NCI-H1930 (cell line): ENCODE results near the gene DCAKD.

Experiments
- DNase-seq, 2 experiments: peaks; one replicate each; lab custom pipeline; 2025; lab: John Stamatoyannopoulos, UW

DCAKD gene

DNA sequence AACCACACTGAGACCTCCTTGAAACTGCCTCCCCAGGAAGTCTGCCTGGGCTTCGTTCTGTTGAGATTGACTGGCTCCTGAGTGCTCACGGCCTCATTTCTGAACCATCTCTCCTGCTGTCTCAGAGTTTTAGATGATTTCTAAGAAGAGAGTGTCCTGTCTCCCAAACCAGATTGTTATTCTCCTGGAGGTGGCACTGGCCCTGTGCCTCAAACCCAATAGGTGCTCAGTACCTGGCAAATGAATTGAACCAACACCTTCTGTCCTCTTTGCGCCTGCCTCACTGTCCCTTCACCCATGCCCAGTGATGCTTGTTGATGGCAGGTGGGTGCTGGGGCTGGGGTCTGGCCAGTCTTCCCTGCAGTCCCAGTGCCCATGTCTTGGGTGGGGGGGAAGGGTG is 47.0 kb downstream of the DCAKD start:
- no peak for DNase-seq

DNA sequence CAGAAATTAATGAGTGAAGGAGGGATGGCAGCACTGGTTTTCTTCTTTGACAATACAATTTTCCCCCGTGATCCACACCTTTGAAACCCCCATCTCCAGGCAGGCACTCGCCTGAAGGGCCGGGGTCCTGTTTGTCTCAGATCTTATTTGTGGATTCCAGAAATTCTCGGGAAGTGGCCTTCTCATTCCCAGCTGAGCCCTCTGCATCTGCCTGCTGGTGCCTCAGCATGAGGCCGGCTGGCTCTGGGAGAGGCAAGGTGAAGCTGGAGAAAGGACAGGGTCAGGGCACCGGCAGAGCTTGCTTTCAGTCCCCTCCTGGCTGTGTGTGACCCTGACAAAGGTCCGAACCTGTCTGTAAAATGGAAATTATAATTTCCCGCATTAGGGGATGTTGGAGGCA is 47.6 kb downstream of the DCAKD start:
- DNase-seq = no peak

DNA sequence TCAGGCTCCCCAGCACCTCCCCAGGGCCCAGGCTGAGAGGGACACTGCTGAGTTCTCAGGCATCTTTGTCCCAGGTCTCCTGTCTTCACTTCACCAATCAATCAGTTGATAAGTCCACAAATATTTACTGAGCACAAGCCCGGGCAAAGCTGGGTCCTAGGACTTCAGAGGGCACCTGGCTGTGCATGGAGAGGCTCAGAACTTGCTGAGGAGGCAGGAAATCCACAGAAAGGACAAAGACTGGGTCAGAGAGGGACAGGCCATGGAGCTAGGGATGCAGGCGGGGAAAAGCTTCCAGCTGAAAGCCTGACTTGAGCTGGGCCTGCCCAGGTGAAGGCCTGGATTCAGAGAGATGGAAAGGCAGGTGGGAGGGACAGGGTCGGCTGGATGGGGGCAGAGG is 50.1 kb downstream of the DCAKD start:
- no peak for DNase-seq

DNA sequence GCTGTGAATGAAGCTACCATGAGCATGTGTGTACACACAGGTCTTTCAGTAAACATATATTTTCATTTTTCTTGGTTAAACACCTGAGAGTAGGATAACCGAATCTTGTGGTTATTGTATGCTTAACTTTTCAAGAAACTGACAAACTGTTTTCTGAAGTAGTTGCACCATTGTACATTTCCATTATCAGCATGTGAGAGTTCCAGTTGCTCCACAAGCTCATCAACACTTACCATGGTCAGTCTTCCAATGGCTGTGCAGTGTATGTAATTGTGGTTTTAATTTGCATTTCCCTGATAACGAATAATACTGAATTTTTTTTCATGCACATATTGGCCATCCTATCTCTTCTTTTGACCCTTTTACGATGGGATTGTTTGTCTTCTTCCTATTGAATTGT is 52.0 kb downstream of the DCAKD start:
- no peak for DNase-seq

DNA sequence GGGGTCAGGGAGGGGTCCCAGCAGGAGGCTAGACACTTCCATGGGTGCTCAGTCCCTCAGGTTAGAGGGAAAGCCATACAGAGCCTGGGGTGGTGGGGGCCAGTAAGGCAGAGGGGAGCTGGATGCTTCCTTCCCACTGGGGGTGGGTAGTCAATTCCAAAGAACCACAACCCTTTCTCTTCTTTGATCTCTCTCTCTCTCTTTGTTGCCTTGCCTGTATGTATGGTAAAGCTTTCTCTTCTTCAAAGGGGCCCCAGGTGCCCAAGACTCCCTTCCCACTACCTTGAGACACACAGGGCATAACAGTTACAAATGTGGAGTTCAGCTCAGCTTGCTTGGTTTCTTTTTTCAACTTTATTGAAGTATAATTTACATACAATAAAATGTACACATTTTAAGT is 52.8 kb downstream of the DCAKD start:
- DNase-seq = no peak

DNA sequence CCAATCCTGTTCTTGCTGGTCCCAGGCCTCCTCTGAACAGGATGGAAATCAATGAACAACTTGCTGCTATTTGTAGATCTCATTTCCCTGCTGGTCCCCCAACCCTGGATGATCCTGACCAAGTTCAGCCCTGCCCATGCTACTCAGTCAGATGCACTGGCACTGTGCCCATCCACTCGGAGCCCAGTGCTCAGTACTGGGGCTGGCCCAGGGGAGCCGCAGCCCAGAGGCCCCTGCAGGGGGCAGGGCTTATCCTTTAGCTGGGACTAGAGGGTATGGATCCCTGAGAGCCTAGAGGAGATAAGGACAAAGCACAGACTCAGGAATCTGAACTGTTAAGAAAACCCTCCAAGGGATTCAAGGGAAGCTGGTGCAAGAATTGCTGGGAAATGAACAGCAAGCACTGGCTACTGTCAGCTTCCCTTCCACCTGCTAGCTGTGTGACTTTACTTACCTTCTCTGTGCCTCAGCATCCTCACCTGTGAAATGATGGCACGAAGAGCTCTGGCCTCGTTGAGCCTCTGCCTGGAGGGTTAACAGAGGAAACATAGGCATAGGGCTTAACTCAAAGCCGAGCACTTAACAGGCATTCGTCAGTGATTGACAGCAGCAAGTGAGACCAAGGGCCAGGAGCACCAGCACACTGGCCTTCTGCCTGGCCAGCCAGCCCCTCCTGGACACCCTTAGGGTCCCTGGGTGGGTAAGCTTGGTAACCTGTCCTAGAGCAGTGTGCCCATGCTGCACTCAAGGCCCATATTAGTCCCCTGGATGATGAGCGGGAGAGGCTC is 53.5 kb downstream of the DCAKD start:
- DNase-seq = no peak

DNA sequence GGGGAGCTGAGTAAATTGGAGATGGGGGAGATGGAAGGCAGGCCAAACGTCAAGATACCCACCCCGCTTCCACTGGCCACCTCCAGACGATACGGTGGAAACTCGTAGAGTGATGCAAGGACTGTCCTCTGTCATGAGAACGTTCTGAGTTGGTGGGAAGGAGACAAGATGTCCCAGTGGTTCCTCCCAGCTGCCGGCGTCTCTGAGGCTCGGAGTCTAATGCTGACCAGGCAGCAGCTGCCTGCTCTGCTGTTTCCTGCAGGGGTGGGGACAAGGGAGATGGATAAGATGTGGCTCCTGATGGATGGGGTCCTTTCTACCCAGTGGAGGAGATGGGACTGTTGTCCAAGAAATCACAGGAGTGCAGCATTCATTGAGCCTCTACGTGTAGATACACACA is 55.1 kb downstream of the DCAKD start:
- DNase-seq = no peak

DNA sequence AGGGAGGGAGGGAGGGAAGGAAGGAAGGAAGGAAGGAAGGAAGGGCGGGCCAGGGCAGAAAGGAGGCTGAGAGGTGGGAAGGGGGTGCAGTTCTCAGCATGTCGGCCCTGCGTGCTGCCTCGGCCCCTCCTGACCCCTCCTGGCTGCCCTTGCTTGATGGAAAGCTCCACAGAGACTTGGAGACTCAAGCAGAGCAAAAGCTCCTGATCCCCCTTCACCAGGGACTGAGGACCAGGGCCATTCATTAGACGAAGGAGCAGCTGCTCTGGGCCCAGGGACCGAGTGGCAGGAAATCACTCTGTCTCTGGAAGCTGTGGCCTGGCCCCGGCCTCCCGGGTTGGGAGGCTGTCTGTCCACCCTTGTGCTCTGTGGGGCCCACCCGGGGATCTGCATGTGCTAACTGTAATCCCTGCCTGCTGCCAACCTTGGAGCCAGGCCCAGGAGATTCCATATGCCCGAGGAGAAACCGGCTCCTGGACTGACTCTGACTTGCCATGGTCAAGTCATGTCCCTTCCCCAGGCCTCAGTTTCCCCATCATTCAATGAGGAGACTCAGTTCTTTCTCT is 55.9 kb downstream of the DCAKD start:
- no peak for DNase-seq

DNA sequence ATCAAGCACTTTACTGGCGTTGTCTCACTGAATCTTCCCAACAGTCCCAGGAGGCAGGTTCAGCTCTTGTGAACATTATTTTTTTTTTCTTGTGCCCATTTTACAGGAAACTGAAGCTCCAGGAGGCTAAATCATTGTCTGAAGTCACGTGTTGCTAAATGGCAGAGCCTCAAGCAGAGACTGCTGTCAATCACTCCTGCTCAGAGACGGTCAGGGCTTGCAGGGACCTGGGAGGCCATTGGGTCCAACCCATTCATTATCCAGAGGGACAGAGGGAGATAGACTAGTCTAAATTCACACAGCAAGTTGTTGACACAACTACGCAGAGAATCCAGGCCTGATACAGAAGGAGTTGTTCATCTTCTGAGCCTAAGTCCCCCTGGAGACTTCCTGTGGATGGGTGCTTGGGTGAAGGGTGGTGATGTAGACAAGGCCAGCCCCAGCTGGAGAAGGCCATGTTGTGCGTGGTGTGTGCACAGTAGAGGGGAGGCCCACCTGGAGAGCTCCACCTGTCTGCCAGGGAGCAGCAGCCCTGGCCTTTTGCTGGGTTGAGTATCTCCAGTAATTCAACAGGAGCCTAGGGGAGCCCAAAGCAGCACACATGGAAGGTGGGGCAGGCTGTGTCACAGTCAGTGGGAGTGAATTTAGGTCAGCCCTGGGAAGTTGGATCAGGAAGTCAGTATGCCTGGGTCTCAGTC is 59.0 kb downstream of the DCAKD start:
- DNase-seq = no peak

DNA sequence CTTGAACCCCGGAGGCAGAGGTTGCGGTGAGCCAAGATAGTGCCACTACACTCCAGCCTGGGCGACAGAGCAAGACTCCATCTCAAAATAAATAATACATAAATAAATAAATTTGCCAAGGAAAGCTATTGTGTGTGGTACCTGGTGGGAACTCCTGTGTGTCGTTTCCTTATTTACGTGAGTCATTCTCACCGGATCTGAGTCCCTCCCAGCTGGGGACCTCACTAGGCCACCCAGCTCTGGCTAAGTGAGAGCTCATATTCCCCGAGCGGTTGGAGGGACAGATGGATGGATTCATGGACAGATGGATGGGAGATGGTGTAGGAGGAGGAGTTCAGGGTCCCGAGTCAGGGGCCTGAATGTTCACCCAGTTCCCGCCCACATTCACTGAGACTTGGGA is 60.4 kb downstream of the DCAKD start:
- DNase-seq = no peak

DNA sequence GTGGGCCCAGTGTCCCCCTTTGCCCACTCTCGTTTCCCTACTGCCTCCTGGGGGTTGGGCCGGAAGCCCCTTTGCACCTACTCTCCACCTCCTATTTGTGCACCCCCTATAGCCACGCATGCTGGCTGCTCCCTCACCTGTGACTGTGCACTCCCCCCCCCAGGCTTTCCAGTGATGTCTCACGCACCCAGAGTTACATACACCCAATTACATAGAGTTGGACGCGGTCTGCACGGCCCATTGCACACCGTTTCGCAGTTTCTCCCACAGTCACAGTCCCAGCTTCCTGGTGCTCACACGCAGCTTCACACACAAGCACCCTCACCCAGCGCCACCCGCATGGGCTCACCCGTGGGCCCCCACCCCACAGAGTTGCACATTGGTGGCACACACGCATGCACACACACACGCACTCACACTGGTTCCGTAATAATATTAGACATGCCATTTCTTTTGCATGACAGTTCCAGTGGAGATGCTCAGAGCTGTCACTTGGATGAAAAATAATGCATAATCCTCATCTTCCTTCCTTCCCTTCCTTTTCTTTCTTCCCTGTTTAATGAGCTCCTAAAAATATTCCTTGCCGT is 61.8 kb downstream of the DCAKD start:
- no peak for DNase-seq

DNA sequence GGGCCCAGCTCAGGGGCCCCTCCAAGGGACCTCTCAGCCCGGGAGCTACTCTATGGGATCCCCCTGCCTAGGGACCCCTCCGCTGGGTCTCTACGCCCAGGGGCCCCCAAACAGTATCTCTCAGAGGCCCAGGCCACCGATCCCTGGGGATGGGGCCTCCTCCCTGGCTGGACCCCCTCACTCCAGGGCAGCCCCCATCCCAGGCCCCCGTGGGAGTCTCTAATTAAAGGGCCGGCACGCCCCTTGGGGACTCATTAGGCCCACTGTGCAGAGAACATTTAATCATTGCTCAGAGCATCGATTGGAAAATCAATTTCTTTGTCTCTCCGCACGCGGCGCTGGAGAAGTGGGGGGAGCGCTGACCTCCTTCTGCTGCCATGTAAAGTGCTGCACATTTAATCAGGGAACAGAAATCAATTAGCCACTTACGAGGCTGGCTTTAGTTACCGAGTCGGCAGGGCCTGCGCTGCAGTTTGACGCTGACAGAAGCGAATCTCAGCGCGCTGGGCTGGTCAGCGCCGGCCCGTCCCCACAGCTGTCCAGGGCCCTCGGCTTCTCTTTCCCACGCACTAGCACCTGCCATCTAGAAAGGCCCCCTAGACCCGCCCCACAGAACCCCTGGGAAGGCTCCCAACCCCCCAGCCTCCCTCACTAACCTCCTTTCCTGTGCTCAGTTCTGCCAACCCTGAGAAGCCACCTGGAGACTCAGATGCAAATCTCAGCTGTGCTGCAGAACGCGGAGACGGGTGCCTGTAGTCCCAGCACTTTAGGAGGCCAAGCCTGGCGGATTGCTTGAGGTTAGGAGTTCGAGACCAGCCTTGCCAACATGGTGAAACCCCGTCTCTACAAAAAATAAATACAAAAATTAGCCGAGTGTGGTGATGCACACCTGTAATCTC is 63.1 kb downstream of the DCAKD start:
- DNase-seq = no peak

DNA sequence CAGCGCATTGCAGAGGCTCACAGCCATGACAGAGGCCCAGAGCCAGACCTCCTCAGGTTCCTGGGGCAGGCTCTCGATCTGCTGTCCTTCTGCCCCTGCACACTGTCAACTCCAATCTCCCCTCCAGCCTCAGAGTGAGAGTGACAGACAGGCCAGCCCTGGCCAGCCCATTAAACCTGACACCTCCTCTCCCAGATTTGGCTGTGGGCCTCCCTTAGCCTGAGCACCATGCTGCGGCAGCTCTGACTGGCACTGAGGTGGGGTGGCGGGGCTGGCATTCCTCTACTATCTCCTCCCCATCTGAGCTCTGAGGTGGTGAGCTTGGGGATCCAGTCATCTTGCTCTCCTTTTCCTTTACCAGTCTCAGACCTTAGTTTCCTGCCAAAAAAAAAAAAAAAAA is 67.9 kb downstream of the DCAKD start:
- DNase-seq = no peak

DNA sequence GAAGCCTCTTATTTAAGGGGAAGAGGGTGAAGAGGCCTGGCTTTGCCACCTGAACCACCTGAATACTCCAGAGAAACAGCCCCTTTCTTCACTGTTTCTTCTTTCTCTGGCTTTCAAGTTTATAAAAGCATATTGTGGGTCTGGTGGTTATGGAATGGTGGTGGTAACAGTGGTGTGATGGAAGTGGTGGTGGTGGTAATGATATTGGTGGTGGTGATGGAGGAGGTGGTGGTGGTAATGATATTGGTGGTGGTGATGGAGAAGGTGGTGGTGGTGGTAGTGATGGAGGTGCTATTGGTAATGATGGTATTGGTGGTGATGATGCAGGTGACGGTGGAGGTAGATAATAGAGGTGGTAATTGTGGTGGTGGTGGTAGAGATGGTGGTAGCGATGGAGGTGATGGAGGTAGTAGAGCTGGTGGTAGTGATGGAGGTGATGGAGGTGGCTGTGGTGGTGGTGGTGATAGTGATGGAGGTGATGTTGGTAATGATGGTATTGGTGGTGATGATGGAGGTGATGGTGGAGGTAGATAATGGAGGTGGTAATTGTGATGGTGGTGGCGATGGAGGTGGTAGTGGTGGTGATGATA is 69.2 kb downstream of the DCAKD start:
- DNase-seq = no peak

DNA sequence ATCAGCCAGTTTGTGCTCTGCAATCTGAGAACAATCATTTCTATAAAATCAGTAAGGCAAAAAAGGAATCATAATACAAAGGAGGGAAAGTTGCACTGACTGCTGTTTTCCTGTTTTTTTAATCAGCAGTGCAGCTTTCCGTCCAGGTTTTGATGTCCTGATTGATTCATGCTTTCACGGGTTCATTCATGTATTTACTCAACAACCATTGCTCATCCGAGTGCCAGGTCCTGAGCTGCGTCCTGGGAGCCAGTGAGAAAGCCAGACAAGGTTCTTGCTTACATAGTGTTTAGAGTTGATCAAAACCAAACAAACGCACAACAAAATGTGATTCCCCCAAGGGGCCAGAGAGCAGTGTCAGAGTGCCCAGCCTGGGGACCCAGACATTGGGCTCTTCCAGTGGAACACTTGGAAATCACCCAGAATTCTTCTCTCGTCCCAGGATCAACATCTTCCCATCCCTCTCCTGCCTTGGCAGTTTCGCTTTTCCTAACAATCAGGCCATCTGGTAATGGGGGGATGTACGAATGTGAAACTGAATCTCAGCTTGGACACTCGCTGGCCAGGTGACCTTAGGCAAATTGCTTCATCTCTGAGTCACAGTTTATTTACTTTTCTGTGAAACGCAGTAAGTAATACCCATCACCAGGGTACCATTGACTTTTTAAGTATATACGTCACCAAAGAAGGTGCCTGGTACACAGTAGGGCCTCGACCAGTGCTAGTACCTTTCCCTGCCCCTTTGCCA is 70.0 kb downstream of the DCAKD start:
- no peak for DNase-seq

DNA sequence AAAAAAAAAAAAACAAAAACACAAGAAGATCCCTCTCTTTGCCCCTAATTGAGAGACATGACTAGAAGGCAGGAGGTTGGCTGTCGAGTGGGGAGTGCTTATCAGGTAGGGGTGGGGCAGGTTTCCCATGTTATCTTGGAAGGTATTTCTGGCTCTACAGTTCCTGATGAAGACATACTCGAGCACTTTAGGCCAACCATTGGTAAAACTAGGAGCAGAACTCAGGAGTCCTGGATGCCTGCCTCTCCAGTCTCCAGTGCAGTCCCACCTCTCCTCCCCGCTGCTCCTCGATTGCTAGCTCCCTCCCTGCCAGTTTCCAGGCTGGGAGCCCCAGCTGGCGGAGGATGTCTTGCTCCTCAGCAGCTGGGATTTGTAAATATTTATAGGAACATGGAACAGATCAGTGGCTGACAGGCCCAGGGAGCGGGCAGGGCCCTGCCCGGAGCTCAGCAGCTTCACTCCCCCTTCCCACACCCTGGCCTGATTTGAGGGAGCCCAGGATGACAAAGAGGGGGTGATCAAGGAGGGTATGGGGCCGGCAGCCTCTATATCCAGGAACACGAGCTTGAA is 71.9 kb downstream of the DCAKD start:
- no peak for DNase-seq

DNA sequence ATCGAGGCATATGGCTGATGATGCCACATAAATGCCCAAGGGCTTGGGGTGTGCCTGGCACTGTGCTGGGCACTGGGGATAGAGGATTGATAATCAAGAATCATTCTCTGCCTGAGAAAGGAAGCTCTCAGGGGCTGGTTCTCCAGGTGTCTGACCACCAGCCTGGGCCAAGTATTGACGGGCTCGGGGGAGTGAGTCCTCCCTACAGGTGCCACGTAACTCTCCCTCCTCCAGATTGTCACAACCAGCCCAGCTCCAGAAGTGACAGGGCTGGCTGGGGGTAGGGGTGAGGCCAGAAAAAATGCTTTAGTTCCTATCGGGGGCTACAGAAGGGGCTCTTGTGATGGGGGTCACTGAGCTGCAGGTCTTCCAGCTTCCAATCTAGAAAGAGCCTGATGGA is 72.6 kb downstream of the DCAKD start:
- no peak for DNase-seq

DNA sequence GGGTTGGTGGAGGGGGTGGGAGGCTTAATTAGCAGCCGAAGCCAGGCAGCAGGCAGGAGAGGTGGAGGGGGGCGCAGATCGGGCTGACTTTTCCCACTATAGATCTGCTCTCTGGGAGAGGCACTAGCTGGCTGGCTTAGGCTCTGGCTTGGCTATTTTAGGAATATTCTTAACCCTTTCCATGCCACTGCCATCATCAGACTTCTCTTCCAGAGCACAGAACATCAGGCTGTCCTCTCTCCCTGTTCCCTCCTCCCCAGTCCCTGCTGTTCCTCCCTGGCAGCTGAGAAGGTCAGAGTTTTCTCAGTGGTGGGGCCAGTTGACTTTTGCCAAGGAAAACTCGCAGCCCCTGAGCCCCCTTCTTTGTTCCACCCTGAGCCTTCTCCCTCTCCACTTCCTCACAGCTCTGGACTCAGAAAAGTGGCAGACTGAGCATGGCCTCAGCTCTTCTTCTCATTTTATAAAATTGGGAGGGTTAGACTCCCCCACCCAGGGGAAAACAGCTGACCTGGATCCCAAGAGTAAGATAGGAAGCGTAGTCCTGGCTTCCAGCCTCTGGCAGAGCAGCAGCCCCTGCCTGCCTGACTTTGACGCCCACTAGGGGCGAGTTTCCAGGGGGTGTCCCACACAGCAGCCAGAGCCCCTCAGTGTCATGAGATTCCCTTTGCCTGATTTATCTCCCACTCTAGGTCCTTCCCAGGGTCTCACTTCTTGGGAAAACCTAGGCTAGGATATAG is 73.5 kb downstream of the DCAKD start:
- no peak for DNase-seq

DNA sequence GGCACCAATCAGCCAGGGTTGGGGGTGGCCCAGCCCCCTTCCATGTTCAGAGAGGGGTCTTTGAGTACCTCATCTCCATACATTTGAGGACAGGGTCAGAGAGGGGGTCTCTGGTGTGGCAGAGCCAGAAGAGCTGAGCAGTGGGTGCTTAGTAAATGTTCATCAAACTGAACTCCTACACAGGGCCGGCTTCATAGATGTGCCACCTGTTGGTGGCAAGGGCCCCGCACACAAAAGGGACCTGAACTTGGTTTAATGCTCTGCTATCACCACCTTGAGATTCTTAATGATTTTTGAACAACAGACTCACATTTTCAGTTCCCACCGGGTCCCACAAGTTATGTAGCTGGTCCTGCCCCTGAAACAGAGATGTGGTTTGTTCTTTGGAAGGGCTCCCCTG is 74.4 kb downstream of the DCAKD start:
- no peak for DNase-seq

DNA sequence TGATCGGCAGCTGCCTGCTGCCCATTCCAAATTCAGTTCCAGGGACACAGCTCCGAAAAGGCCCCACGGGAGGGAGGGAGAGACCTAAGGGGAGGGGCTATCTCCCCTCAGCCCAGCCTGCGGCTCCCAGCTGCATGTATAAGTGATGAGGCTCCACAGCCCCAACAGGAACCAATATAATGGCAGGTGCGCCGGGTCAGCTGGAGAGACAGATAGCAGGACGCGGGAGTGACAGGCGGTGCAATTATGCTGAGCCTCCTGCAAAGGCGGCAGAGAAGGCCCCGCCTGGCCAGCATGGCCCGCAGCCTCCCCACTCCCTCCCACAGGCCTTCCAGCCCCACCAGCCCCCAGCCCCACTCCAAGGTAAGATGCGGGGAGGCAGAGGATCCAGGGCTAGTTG is 75.2 kb downstream of the DCAKD start:
- DNase-seq = no peak
